ENCODE data around the gene GCHFR. TPM values are rescaled to one million over a fixed set of nuclear protein-coding genes. Genes with fewer than 3 reads are reported as not detected.

Gene GCHFR
- total and polyA plus RNA-seq, 2 experiments from 2014 or later: 97.2 to 213 TPM

- H3K4me2 ChIP-seq: peak within 1 kb of the TSS; percentile 95
- no peaks in the 10 kb centered on the region for H3K27me3 ChIP-seq
- H4K20me1 ChIP-seq (ENCODE audit: insufficient read depth, poor library complexity, severe bottlenecking): no peaks in the 10 kb centered on the region
- no peak for TF ChIP-seq EZH2phosphoT487 (IDR thresholded peaks at IDR 0.05; ENCODE audit: low read depth, severe bottlenecking, unreplicated experiment)
- no peak for TF ChIP-seq EZH2 (IDR thresholded peaks at IDR 0.05; ENCODE audit: borderline replicate concordance)
- TF ChIP-seq CTCF (IDR thresholded peaks at IDR 0.05; ENCODE audit: poor library complexity): no peak
- no peaks in the 10 kb centered on the region for H3K9me2 ChIP-seq (replicated peaks; ENCODE audit: insufficient read depth)
- peak within 1 kb of the TSS; percentile 95 for H3K27ac ChIP-seq
- peaks cover 15% of the 10 kb centered on the region for H3K4me1 ChIP-seq (ENCODE audit: insufficient read depth)
- H3K36me3 ChIP-seq (replicated peaks; ENCODE audit: insufficient read depth, low read depth): no peaks in the 10 kb centered on the region
- DNase-seq (ENCODE audit: low spot score): peak; percentile 98
- H3K79me2 ChIP-seq: peaks cover 31% of the 10 kb centered on the region
- peak within 1 kb of the TSS; percentile 71 for H3K4me3 ChIP-seq
- H2AFZ ChIP-seq: peak within 1 kb of the TSS; percentile 83
- no peaks in the 10 kb centered on the region for H3K9me3 ChIP-seq (ENCODE audit: low read depth)
- 2% methylated on average over 61 of the region's 66 CpGs for WGBS (ENCODE audit: low lambda C conversion rate, missing lambda C conversion rate)
These were observed 8.7 kb upstream of the GCHFR start, which contains the start of gene RMDN3 for GRCh38 chr15:40754883-40755811. Gene RMDN3 (minus strand): TSS chr15:40755254. CDS start chr15:40754783, 471 bp downstream.

- 78% methylated on average over 10 of the region's 10 CpGs for WGBS (ENCODE audit: low lambda C conversion rate, missing lambda C conversion rate)
- H3K4me2 ChIP-seq: peak overlapping the region; percentile 79
These were observed 8.1 kb upstream of the GCHFR start for GRCh38 chr15:40755812-40756208.

GRCh38 chr15:40756938-40757337, 6.9 kb upstream of the GCHFR start:
- no peaks in the 10 kb centered on the region for H3K9me2 ChIP-seq (replicated peaks; ENCODE audit: insufficient read depth)
- no peak overlapping the region for H3K4me2 ChIP-seq
- H3K4me1 ChIP-seq (ENCODE audit: insufficient read depth): peaks cover 15% of the 10 kb centered on the region
- no peak overlapping the region for H2AFZ ChIP-seq
- no peak overlapping the region for H3K4me3 ChIP-seq
- H3K27me3 ChIP-seq: no peaks in the 10 kb centered on the region
- H3K27ac ChIP-seq: no peak overlapping the region
- H3K9me3 ChIP-seq (ENCODE audit: low read depth): no peaks in the 10 kb centered on the region
- H3K79me2 ChIP-seq: peaks cover 26% of the 10 kb centered on the region
- H3K36me3 ChIP-seq (replicated peaks; ENCODE audit: insufficient read depth, low read depth): no peaks in the 10 kb centered on the region
- no peaks in the 10 kb centered on the region for H4K20me1 ChIP-seq (ENCODE audit: insufficient read depth, poor library complexity, severe bottlenecking)
- TF ChIP-seq EZH2phosphoT487 (IDR thresholded peaks at IDR 0.05; ENCODE audit: low read depth, severe bottlenecking, unreplicated experiment) (no peak), CTCF (IDR thresholded peaks at IDR 0.05; ENCODE audit: poor library complexity) (no peak), EZH2 (IDR thresholded peaks at IDR 0.05; ENCODE audit: borderline replicate concordance) (no peak)
- 50% methylated on average over 6 of the region's 6 CpGs for WGBS (ENCODE audit: low lambda C conversion rate, missing lambda C conversion rate)
- no peak for DNase-seq (ENCODE audit: low spot score)

More at GRCh38 chr15:40755812-40756208, 8.1 kb upstream of the GCHFR start:
- no peaks in the 10 kb centered on the region for H3K27me3 ChIP-seq
- H3K9me2 ChIP-seq (replicated peaks; ENCODE audit: insufficient read depth): no peaks in the 10 kb centered on the region
- DNase-seq (ENCODE audit: low spot score): no peak
- H3K79me2 ChIP-seq: peaks cover 31% of the 10 kb centered on the region
- H3K4me1 ChIP-seq (ENCODE audit: insufficient read depth): peaks cover 15% of the 10 kb centered on the region
- H3K27ac ChIP-seq: peak overlapping the region; percentile 95
- H3K4me3 ChIP-seq: peak overlapping the region; percentile 27
- TF ChIP-seq CTCF (IDR thresholded peaks at IDR 0.05; ENCODE audit: poor library complexity): no peak
- TF ChIP-seq EZH2 (IDR thresholded peaks at IDR 0.05; ENCODE audit: borderline replicate concordance): no peak
- TF ChIP-seq EZH2phosphoT487 (IDR thresholded peaks at IDR 0.05; ENCODE audit: low read depth, severe bottlenecking, unreplicated experiment): no peak
- H3K36me3 ChIP-seq (replicated peaks; ENCODE audit: insufficient read depth, low read depth): no peaks in the 10 kb centered on the region
- H2AFZ ChIP-seq: peak overlapping the region; percentile 83
- no peaks in the 10 kb centered on the region for H3K9me3 ChIP-seq (ENCODE audit: low read depth)
- H4K20me1 ChIP-seq (ENCODE audit: insufficient read depth, poor library complexity, severe bottlenecking): no peaks in the 10 kb centered on the region

Data from hepatocyte (in vitro differentiated cells).